Vagina (tissue), 2 donors: ENCODE measurements around the gene SRM. TPM values are rescaled to one million over a fixed set of nuclear protein-coding genes. Genes with fewer than 3 reads are reported as not detected.
"Not testable (repeated sequence)": the region's sequence is repeated elsewhere in the genome, so short reads cannot be mapped to it uniquely, and the experiment has no call there.

ENCODE experiments used
- DNase-seq, 2 donors: peaks; one replicate each; pipeline ENCODE4 v3.0.0-alpha.2; 2017; ENCODE audit errors: extremely low spot score in 2 of 2
- H3K27ac ChIP-seq: fragments of 200-600 bp; sonication (generic); one replicate; pipeline ENCODE4 v1.5.1; 2019
- H3K27me3 ChIP-seq: fragments of 200-600 bp; sonication (generic); one replicate; pipeline ENCODE4 v1.5.1; 2019
- H3K36me3 ChIP-seq, 2 donors: fragments of 200-600 bp; sonication (generic); one replicate each; pipeline ENCODE4 v1.5.1; 2017 to 2019
- H3K4me1 ChIP-seq: fragments of 200-600 bp; sonication (generic); one replicate; pipeline ENCODE4 v1.5.1; 2019
- H3K4me3 ChIP-seq, 2 donors: fragments of 200-600 bp; sonication (generic); 1 replicate in 1 of 2; 2 replicates in 1 of 2; pipeline ENCODE4 v1.5.1; 2016 to 2019
- H3K9me3 ChIP-seq: fragments of 200-600 bp; sonication (generic); one replicate; pipeline ENCODE4 v1.5.1; 2019
- POLR2A ChIP-seq, 2 donors: fragments of 450-650 bp; IDR thresholded peaks; one replicate each; pipeline ENCODE4 v1.6.1; 2017; ENCODE audit warnings: antibody characterized with exemption in 2 of 2, mild to moderate bottlenecking in 2 of 2, moderate library complexity in 2 of 2
- POLR2AphosphoS5 ChIP-seq, 2 donors: sonication (generic); formaldehyde crosslinking; IDR thresholded peaks; one replicate each; pipeline ENCODE4 v1.9.0; 2017; ENCODE audit warnings: antibody characterized with exemption in 2 of 2, mild to moderate bottlenecking in 2 of 2, low read depth in 1 of 2; ENCODE audit not compliant: insufficient read depth in 1 of 2
- intact Hi-C: fragments of 100-400 bp; cut with DNase I; formaldehyde crosslinking; loops from one replicate; pipeline ENCODE4 v1.15.1; 2023
- total RNA-seq: library from RNA; depleted of rRNA; stranded (reverse); fragments of >200 nt; gene quantifications from one replicate; pipeline ENCODE4 v1.2.3, GENCODE V29; 2016
- TF ChIP-seq, protein P1 (sequence below), 3 experiments: fragments of 450-650 bp in 2 of 3; fragments of 200-600 bp in 1 of 3; sonication (generic) in 1 of 3; IDR thresholded peaks; one replicate each; pipeline ENCODE4 v1.5.1; 2017 to 2019; ENCODE audit warnings: antibody characterized with exemption in 3 of 3, mild to moderate bottlenecking in 2 of 3, moderate library complexity in 2 of 3

The SRM gene
- total RNA-seq, 1 donor from 2014 or later, result 68.0 TPM

DNA sequence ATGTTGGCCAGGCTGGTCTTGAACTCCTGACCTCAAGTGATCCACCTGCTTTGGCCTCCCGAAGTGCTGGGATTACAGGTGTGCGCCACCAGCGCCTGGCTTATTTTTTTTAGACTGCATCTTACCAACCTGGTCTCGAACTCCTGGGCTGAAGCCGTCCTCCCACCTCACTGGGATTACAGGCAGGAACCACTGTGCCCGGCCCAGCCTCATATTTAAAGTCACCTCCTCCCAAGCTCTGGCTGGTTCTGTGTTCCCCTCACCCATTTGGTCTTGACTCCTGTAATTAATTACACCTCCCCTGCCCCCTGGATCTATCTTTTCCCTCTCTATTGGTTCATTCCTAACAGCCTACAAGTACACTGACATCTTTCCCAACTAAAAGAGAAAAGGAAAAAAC is 41.5 kb upstream of the SRM start:
- H3K4me3 ChIP-seq, result no peak overlapping the region
- intact Hi-C loops, result no loop called here
- peaks cover 0 to 16% of the 10 kb centered on the region in 2 donors for H3K36me3 ChIP-seq
- TF ChIP-seq, protein P1, sequence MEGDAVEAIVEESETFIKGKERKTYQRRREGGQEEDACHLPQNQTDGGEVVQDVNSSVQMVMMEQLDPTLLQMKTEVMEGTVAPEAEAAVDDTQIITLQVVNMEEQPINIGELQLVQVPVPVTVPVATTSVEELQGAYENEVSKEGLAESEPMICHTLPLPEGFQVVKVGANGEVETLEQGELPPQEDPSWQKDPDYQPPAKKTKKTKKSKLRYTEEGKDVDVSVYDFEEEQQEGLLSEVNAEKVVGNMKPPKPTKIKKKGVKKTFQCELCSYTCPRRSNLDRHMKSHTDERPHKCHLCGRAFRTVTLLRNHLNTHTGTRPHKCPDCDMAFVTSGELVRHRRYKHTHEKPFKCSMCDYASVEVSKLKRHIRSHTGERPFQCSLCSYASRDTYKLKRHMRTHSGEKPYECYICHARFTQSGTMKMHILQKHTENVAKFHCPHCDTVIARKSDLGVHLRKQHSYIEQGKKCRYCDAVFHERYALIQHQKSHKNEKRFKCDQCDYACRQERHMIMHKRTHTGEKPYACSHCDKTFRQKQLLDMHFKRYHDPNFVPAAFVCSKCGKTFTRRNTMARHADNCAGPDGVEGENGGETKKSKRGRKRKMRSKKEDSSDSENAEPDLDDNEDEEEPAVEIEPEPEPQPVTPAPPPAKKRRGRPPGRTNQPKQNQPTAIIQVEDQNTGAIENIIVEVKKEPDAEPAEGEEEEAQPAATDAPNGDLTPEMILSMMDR (IDR thresholded peaks at IDR 0.05), result no peak
- TF ChIP-seq POLR2AphosphoS5 (IDR thresholded peaks at IDR 0.05; ENCODE audit: insufficient read depth in 1 of 2, low read depth in 1 of 2), result no peak
- no peak for TF ChIP-seq POLR2A (IDR thresholded peaks at IDR 0.05)
- no peaks in the 10 kb centered on the region for H3K27me3 ChIP-seq
- no peaks in the 10 kb centered on the region for H3K9me3 ChIP-seq
- peaks cover 23% of the 10 kb centered on the region for H3K4me1 ChIP-seq
- no peak for DNase-seq
- no peak overlapping the region for H3K27ac ChIP-seq

DNA sequence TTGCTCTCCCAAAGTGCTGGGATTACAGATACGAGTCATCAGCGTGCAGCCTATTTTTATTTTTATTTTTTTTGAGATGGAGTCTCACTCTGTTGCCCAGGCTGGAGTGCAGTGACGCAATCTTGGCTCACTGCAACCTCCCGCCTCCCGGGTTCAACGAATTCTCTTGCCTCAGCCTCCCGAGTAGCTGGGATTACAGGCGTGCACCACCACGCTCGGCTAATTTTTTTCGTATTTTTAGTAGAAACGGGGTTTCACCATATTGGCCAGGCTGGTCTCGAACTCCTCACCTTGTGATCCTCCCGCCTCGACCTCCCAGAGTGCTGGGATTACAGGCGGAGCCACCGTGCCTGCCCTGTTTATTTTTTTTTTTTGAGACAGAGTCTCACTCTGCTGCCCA is 41.0 kb upstream of the SRM start:
- H3K27me3 ChIP-seq, H3K27ac ChIP-seq, H3K4me3 ChIP-seq, H3K9me3 ChIP-seq, intact Hi-C loops, DNase-seq: not testable (repeated sequence)
- Histone ChIP-seq H3K4me1 (peaks cover 23% of the 10 kb centered on the region), H3K36me3 (peaks cover 0 to 16% of the 10 kb centered on the region in 2 donors)

DNA sequence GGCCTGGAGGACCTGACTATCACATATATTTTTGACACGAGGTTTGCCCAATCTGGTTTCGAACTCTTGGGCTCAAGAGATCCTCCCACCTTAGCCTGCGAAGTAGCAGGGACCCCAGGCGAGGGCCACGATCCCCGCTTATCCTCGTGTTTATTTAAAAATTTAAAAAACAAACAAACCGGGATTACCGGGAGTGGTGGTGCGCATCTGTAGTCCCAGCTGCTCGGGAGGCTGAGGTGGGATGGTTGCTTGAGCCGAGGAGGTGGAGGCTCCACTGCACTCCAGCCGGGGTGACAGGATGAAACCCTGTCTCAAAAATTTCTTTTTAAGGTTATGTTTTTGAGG is 40.3 kb upstream of the SRM start:
- DNase-seq, result no peak
- H3K36me3 ChIP-seq, result peaks cover 0 to 23% of the 10 kb centered on the region in 2 donors
- no peaks in the 10 kb centered on the region for H3K9me3 ChIP-seq
- peaks cover 23% of the 10 kb centered on the region for H3K4me1 ChIP-seq
- intact Hi-C loops, result no loop called here
- H3K27me3 ChIP-seq, result no peaks in the 10 kb centered on the region
- TF ChIP-seq, protein P1 (IDR thresholded peaks at IDR 0.05), result no peak
- TF ChIP-seq POLR2AphosphoS5 (IDR thresholded peaks at IDR 0.05; ENCODE audit: insufficient read depth in 1 of 2, low read depth in 1 of 2) (no peak), POLR2A (IDR thresholded peaks at IDR 0.05) (no peak)
- H3K4me3 ChIP-seq, result peak overlapping the region; percentile 77 to 100
- peak overlapping the region; percentile 90 for H3K27ac ChIP-seq

DNA sequence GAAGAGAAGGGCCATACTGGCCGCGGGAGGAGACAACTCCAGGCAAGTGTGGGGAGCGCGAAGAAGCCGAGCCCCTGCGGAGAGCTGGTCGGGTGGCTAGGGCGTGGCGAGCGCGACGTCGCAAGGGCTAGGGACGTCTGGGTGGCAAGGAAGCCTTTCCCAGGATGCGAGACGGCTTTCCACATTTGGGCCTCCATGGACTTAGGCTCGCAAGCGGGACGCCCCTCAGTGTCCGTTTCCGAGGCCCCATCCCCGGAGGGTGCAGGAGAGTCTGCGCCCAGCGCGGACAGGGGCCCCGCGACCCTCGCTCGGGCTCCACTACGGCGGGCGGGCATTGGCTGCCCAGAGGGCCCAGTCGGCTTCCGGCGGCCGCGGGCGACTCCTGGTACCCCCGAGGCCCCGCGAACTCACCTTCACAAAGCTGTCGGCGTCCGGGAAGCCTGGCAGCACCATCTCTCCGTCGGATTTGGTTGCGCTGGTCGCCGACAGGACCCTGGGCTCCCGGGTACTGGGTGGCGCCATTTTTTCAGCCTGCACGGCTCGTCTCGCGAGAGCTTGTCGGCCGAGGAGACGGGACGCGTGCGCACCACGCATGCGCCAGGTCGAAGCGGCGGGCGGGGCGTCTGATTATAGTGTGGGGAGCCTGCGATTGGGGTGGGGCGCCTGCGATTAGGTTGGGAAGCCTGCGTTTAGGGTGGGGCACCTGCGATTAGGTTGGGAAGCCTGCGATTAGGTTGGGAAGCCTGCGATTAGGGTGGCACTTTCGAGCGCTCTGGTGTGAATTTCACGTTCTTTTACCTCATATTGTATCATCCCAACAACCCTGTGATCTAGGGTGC is 39.7 kb upstream of the SRM start, which contains the start of gene EXOSC10:
TSS of gene EXOSC10 (minus strand) at position 560 of the 839 bp plus-strand sequence. CDS start at position 522, 38 bp downstream.
- intact Hi-C loops, result no loop called here
- Histone ChIP-seq H3K27me3 (no peaks in the 10 kb centered on the region), H3K9me3 (no peaks in the 10 kb centered on the region), H3K36me3 (peaks cover 0 to 29% of the 10 kb centered on the region in 2 donors), H3K27ac (peak within 1 kb of the TSS; percentile 90), H3K4me1 (peaks cover 23% of the 10 kb centered on the region), H3K4me3 (peak within 1 kb of the TSS; percentile 77 to 100)
- peak in 1 of 2 donors; percentile 39 for TF ChIP-seq POLR2A (IDR thresholded peaks at IDR 0.05)
- TF ChIP-seq, protein P1 (IDR thresholded peaks at IDR 0.05), result no peak
- peak; percentile 82 to 86 for TF ChIP-seq POLR2AphosphoS5 (IDR thresholded peaks at IDR 0.05; ENCODE audit: insufficient read depth in 1 of 2, low read depth in 1 of 2)
- no peak for DNase-seq

DNA sequence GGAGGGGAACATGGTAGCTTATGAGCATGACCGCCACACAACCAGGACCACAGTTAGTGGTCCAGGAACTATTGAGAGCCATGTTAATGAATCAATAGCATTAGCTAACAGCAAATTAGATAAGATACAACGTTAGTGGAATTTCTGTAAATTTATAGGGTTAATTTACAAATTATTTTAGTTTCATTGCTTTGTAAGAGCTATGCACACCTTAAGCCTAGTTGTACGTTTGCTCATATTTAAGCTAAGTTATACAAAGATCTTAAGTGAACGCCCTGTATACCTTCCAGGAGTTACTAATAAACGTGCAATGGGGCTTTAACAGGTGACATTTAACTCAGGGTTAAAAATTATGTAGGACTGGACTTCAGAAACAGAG is 39.1 kb upstream of the SRM start:
- no peaks in the 10 kb centered on the region for H3K27me3 ChIP-seq
- no peak for DNase-seq
- H3K4me1 ChIP-seq, result peaks cover 23% of the 10 kb centered on the region
- intact Hi-C loops, result no loop called here
- H3K36me3 ChIP-seq, result peaks cover 0 to 35% of the 10 kb centered on the region in 2 donors
- peak overlapping the region; percentile 77 to 100 for H3K4me3 ChIP-seq
- H3K9me3 ChIP-seq, result no peaks in the 10 kb centered on the region
- TF ChIP-seq POLR2AphosphoS5 (IDR thresholded peaks at IDR 0.05; ENCODE audit: insufficient read depth in 1 of 2, low read depth in 1 of 2), result no peak
- TF ChIP-seq, protein P1 (IDR thresholded peaks at IDR 0.05), result no peak
- TF ChIP-seq POLR2A (IDR thresholded peaks at IDR 0.05), result no peak
- H3K27ac ChIP-seq, result peak overlapping the region; percentile 90

DNA sequence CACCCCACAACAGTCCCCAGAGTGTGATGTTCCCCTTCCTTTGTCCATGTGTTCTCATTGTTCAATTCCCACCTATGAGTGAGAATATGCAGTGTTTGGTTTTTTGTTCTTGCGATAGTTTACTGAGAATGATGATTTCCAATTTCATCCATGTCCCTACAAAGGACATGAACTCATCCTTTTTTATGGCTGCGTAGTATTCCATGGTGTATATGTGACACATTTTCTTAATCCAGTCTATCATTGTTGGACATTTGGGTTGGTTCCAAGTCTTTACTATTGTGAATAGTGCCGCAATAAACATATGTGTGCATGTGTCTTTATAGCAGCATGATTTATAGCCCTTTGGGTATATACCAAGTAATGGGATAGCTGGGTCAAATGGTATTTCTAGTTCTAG is 24.0 kb upstream of the SRM start:
- H3K9me3 ChIP-seq, H3K4me1 ChIP-seq, intact Hi-C loops, H3K4me3 ChIP-seq, DNase-seq, H3K27me3 ChIP-seq, H3K27ac ChIP-seq: not testable (repeated sequence)
- H3K36me3 ChIP-seq, result peaks cover 3 to 69% of the 10 kb centered on the region in 2 donors
